ENCODE data around the gene GPR137. TPM values are rescaled to one million over a fixed set of nuclear protein-coding genes. Genes with fewer than 3 reads are reported as not detected.
"Not testable (repeated sequence)": the region's sequence is repeated elsewhere in the genome, so short reads cannot be mapped to it uniquely, and the experiment has no call there.

GPR137 gene
- total and polyA plus RNA-seq, 2 experiments from 2014 or later, result 16.3 to 32.5 TPM

DNA sequence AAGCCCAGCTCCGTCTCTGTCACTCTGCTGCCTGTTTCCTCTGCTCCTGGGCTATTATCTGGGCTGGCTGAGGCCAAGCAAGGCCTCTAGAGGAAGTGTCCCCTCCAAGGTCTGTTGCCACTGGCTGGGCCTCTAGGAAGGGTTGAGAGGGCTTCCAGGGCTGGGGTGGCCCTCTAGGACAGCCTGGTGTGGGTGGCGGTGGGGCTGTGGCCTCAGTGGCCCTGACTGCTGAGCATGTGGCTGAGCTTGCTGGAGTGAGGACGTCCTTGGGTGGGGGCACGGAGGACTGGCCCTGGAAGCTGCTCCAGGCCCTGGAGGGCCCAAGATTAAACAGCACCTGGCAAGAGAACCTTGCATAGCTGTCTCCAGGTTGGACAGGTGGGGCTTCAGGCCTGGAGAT lies 38.3 kb downstream of the GPR137 start:
- H3K27ac Mint-ChIP-seq; DNase-seq (ENCODE audit: low spot score); H3K36me3 ChIP-seq (ENCODE audit: insufficient read depth); H4K20me1 ChIP-seq (replicated peaks; ENCODE audit: insufficient read depth); H3K4me3 ChIP-seq; H3K9me3 Mint-ChIP-seq; H3K9me2 ChIP-seq (ENCODE audit: insufficient read depth); H3K27me3 ChIP-seq (ENCODE audit: insufficient read depth); H3K4me2 ChIP-seq; H2AFZ ChIP-seq; H3K27me3 Mint-ChIP-seq (ENCODE audit: insufficient read depth, low read depth, poor library complexity); ATAC-seq; H3F3A ChIP-seq (replicated peaks; ENCODE audit: low read depth); H3K79me2 ChIP-seq (replicated peaks; ENCODE audit: insufficient read depth); H3K4me3 Mint-ChIP-seq; H3K27ac ChIP-seq (ENCODE audit: low read depth); H3K4me1 ChIP-seq (ENCODE audit: insufficient read depth): not testable (repeated sequence)
- Mint-ChIP-seq H3K36me3 (ENCODE audit: low read depth) (peaks cover 25% of the 10 kb centered on the region), H3K4me1 (peaks cover 17% of the 10 kb centered on the region)

DNA sequence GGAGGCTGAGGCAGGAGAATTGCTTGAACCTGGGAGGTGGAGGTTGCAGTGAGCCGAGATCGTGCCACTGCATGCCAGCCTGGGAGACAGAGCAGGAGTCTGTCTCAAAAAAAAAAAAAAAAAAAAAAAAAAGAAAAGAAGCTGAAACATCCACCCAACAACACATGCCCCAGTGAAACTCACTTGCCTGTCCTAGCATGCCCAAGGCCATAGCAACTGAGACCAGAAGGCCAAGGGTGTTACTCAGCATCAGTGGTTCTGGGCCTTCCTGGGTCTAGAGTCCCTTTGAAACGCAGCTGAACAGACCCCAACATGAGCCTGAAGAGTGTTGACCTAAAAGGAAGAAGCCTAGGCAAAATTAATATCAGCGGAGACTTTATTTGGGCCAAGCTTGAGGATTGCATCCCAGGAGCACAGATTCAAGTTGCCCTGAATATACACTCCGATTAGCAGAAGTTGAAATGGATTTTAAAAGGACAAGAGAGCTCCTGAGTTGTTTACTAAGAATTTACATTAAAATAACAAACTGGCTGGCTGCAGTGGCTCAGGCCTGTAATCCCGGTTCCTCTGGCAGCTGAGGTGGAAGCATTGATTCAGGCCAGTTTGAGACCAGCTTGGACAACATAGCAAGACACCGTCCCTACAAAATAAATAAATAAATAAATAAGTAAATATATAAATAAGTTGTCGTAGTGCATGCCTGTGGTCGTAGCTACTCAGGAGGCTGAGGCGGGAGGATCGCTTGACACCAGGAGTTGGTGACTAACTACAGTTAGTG lies 39.2 kb downstream of the GPR137 start:
- Mint-ChIP-seq H3K4me3 (no peak overlapping the region), H3K27me3 (ENCODE audit: insufficient read depth, low read depth, poor library complexity) (peaks cover 4% of the 10 kb centered on the region), H3K4me1 (peaks cover 13% of the 10 kb centered on the region), H3K9me3 (no peaks in the 10 kb centered on the region), H3K27ac (peak overlapping the region; percentile 79; the same call in 1 of the 2 replicates), H3K36me3 (ENCODE audit: low read depth) (peaks cover 22% of the 10 kb centered on the region)
- H3K27ac ChIP-seq (ENCODE audit: low read depth), result peak overlapping the region; percentile 94
- no peaks in the 10 kb centered on the region for H3K27me3 ChIP-seq (ENCODE audit: insufficient read depth)
- DNase-seq (ENCODE audit: low spot score) (no peak), ATAC-seq (peak; percentile 35)
- H3K4me1 ChIP-seq (ENCODE audit: insufficient read depth), result peaks cover 5% of the 10 kb centered on the region
- no peaks in the 10 kb centered on the region for H3K9me2 ChIP-seq (ENCODE audit: insufficient read depth)
- 0 out of 2 replicates have a peak, but pooled peaks cover 8% of the 10 kb centered on the region for H3F3A ChIP-seq (replicated peaks; ENCODE audit: low read depth)
- H3K4me2 ChIP-seq, result peak overlapping the region; percentile 55; the same call in 1 of the 2 replicates
- no peaks in the 10 kb centered on the region; the same call in 1 of the 2 replicates for H3K79me2 ChIP-seq (replicated peaks; ENCODE audit: insufficient read depth)
- no peak overlapping the region; the same call in 1 of the 2 replicates for H2AFZ ChIP-seq
- H3K36me3 ChIP-seq (ENCODE audit: insufficient read depth), result peaks cover 3% of the 10 kb centered on the region; the same call in 1 of the 2 replicates
- no peaks in the 10 kb centered on the region for H4K20me1 ChIP-seq (replicated peaks; ENCODE audit: insufficient read depth)
- H3K4me3 ChIP-seq, result peak overlapping the region; percentile 26; the same call in 1 of the 2 replicates
- TF ChIP-seq STAT1 (IDR thresholded peaks at IDR 0.05; ENCODE audit: unreplicated experiment) (no peak), CREB1 (CRISPR knock-in tag; IDR thresholded peaks at IDR 0.05; ENCODE audit: low read depth) (no peak), EZH2 (IDR thresholded peaks at IDR 0.05; ENCODE audit: low read depth, unreplicated experiment) (no peak), POLR2AphosphoS5 (IDR thresholded peaks at IDR 0.05; ENCODE audit: low read depth) (no peak), JUNB (IDR thresholded peaks at IDR 0.05; ENCODE audit: unreplicated experiment) (no peak), NANOG (IDR thresholded peaks at IDR 0.05; ENCODE audit: borderline replicate concordance) (no peak), ZNF331 (CRISPR knock-in tag; IDR thresholded peaks at IDR 0.05; ENCODE audit: low read depth) (no peak), EZH2phosphoT487 (IDR thresholded peaks at IDR 0.05; ENCODE audit: unreplicated experiment) (no peak), ZNF114 (CRISPR knock-in tag; IDR thresholded peaks at IDR 0.05) (no peak)
- TF ChIP-seq, protein P1, sequence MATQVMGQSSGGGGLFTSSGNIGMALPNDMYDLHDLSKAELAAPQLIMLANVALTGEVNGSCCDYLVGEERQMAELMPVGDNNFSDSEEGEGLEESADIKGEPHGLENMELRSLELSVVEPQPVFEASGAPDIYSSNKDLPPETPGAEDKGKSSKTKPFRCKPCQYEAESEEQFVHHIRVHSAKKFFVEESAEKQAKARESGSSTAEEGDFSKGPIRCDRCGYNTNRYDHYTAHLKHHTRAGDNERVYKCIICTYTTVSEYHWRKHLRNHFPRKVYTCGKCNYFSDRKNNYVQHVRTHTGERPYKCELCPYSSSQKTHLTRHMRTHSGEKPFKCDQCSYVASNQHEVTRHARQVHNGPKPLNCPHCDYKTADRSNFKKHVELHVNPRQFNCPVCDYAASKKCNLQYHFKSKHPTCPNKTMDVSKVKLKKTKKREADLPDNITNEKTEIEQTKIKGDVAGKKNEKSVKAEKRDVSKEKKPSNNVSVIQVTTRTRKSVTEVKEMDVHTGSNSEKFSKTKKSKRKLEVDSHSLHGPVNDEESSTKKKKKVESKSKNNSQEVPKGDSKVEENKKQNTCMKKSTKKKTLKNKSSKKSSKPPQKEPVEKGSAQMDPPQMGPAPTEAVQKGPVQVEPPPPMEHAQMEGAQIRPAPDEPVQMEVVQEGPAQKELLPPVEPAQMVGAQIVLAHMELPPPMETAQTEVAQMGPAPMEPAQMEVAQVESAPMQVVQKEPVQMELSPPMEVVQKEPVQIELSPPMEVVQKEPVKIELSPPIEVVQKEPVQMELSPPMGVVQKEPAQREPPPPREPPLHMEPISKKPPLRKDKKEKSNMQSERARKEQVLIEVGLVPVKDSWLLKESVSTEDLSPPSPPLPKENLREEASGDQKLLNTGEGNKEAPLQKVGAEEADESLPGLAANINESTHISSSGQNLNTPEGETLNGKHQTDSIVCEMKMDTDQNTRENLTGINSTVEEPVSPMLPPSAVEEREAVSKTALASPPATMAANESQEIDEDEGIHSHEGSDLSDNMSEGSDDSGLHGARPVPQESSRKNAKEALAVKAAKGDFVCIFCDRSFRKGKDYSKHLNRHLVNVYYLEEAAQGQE (IDR thresholded peaks at IDR 0.05; ENCODE audit: unreplicated experiment), result no peak
- TF ChIP-seq, protein P2, sequence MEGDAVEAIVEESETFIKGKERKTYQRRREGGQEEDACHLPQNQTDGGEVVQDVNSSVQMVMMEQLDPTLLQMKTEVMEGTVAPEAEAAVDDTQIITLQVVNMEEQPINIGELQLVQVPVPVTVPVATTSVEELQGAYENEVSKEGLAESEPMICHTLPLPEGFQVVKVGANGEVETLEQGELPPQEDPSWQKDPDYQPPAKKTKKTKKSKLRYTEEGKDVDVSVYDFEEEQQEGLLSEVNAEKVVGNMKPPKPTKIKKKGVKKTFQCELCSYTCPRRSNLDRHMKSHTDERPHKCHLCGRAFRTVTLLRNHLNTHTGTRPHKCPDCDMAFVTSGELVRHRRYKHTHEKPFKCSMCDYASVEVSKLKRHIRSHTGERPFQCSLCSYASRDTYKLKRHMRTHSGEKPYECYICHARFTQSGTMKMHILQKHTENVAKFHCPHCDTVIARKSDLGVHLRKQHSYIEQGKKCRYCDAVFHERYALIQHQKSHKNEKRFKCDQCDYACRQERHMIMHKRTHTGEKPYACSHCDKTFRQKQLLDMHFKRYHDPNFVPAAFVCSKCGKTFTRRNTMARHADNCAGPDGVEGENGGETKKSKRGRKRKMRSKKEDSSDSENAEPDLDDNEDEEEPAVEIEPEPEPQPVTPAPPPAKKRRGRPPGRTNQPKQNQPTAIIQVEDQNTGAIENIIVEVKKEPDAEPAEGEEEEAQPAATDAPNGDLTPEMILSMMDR (conservative IDR thresholded peaks at IDR 0.05; ENCODE audit: low read depth in 2 of 2), result no peak
- TF ChIP-seq, protein P3, sequence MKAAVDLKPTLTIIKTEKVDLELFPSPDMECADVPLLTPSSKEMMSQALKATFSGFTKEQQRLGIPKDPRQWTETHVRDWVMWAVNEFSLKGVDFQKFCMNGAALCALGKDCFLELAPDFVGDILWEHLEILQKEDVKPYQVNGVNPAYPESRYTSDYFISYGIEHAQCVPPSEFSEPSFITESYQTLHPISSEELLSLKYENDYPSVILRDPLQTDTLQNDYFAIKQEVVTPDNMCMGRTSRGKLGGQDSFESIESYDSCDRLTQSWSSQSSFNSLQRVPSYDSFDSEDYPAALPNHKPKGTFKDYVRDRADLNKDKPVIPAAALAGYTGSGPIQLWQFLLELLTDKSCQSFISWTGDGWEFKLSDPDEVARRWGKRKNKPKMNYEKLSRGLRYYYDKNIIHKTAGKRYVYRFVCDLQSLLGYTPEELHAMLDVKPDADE (IDR thresholded peaks at IDR 0.05), result no peak

Measured in GM23338 (cell line).